MG63 (cell line): ENCODE data around the gene SESN2. TPM values are rescaled to one million over a fixed set of nuclear protein-coding genes. Genes with fewer than 3 reads are reported as not detected.

ENCODE experiments used
- DNase-seq: peaks from one replicate; pipeline ENCODE4 v3.0.0-alpha.2; 2020
- H3K27me3 ChIP-seq: fragments of 250-450 bp; sonication (Bioruptor Pico); 2 replicates; pipeline ENCODE4 v1.5.1; 2020; ENCODE audit warnings: mild to moderate bottlenecking, moderate library complexity
- H3K36me3 ChIP-seq: fragments of 250-450 bp; sonication (Bioruptor Pico); 2 replicates; pipeline ENCODE4 v1.5.1; 2020; ENCODE audit warnings: mild to moderate bottlenecking, moderate library complexity
- H3K4me3 ChIP-seq: fragments of 250-450 bp; sonication (Bioruptor Pico); 2 replicates; pipeline ENCODE4 v1.5.1; 2020; ENCODE audit warnings: mild to moderate bottlenecking, moderate library complexity
- H3K9me3 ChIP-seq: fragments of 250-450 bp; sonication (Bioruptor Pico); 2 replicates; pipeline ENCODE4 v1.5.1; 2020; ENCODE audit warnings: mild to moderate bottlenecking, moderate library complexity
- total RNA-seq: library from RNA; depleted of rRNA; stranded (reverse); fragments of >200 nt; shearing (Covaris generic); gene quantifications from 2 replicates; pipeline ENCODE4 v1.2.3, GENCODE V29; 2014; ENCODE audit warnings: low replicate concordance

The SESN2 gene
- total RNA-seq, 1 experiment from 2014 or later, result 19.0 TPM

GRCh38 chr1:28272215-28272852, 13.0 kb downstream of the SESN2 start:
- Histone ChIP-seq H3K4me3 (no peak overlapping the region), H3K36me3 (peaks cover 61% of the 10 kb centered on the region), H3K9me3 (no peaks in the 10 kb centered on the region), H3K27me3 (no peaks in the 10 kb centered on the region)
- no peak for DNase-seq

DNA sequence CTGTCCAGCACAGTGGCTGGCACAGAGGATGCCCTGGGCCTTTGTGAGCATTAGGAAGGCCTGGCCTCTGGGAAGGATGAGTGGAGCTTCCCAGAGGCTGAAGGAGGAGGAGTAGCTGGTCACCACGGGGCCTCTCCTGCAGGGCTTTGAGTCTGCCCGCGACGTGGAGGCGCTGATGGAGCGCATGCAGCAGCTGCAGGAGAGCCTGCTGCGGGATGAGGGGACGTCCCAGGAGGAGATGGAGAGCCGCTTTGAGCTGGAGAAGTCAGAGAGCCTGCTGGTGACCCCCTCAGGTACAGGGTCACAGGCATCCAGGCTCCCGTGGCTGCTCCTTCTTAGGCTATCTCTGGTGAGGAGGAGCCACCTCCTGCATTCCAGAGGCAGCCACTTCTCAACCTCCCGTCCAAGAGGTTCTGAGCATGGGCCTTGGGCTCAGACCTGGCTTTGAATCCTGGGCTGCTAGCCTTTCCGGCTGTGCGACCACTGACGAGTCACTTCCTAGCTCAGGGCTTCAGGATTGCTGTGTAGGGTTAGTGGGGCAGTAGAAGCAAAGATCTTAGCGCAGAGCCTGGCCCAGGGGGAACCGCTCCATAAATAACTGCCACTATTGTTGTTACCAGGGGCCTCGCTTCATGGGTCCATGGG, 14.0 kb downstream of the SESN2 start:
- H3K27me3 ChIP-seq, result no peaks in the 10 kb centered on the region
- DNase-seq, result peak; percentile 38
- H3K4me3 ChIP-seq, result no peak overlapping the region
- no peaks in the 10 kb centered on the region for H3K9me3 ChIP-seq
- H3K36me3 ChIP-seq, result peaks cover 70% of the 10 kb centered on the region

DNA sequence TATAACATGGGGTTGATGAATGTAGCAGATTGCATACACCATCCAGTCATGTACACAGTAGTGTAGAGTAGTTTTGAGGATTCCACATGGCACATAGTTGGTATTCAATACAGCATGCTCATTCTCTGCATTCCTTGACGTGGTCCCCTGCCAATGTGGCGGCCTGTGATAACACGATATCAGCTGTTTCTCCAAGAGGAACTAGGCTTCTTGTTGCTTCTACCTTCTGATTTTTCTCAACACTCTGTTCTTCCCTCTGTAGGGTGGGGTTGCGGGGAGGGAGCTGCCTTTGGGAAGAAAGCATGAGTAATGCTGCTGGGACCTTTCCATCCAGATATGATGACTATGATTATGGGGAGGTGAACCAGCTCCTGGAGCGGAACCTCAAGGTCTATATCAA, 19.4 kb downstream of the SESN2 start:
- Histone ChIP-seq H3K36me3 (peaks cover 71% of the 10 kb centered on the region), H3K27me3 (no peaks in the 10 kb centered on the region), H3K4me3 (no peak overlapping the region), H3K9me3 (no peaks in the 10 kb centered on the region)
- DNase-seq, result no peak

DNA sequence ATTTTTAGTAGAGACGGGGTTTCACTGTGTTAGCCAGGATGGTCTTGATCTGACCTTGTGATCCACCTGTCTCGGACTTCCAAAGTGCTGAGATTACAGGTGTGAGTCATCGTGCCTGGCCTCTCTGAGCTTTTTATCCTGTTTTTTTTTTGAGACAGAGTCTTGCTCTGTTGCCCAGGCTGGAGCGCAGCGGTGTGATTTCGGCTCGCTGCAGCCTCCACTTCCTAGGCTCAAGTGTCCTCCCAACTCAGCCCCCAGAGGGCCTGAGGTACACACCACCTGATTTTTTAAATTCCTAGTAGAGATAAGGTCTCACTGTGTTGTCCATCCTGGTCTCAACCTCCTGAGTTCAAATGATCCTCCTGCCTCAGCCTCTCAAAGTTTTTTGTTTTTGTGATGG, 20.4 kb downstream of the SESN2 start:
- no peak overlapping the region for H3K4me3 ChIP-seq
- H3K9me3 ChIP-seq, result no peaks in the 10 kb centered on the region
- DNase-seq, result no peak
- H3K27me3 ChIP-seq, result no peaks in the 10 kb centered on the region
- peaks cover 62% of the 10 kb centered on the region for H3K36me3 ChIP-seq

GRCh38 chr1:28280501-28280900, 21.2 kb downstream of the SESN2 start:
- Histone ChIP-seq H3K9me3 (no peaks in the 10 kb centered on the region), H3K4me3 (no peak overlapping the region), H3K36me3 (peaks cover 58% of the 10 kb centered on the region), H3K27me3 (no peaks in the 10 kb centered on the region)
- no peak for DNase-seq

DNA sequence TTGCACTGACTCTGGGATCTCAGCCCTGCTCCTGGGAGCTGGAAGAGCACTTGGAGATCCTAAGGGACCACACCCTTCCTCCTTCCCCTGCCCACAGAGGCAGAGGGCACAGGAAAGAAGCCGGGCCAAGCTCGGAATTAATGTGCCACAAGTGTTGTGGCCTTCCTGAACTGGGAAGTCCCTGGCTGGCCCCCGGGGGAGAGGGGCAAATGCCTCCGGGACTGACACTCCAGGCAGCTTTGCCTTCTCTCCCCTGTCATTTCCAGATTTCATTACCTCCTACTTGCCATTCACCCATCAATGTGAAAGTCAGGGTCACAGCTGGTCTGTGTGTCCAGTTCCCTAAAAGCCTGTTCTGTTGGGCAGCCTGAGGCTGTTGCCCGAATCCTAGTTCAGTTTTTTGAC, 21.7 kb downstream of the SESN2 start:
- Histone ChIP-seq H3K4me3 (no peak overlapping the region), H3K36me3 (peaks cover 58% of the 10 kb centered on the region), H3K27me3 (no peaks in the 10 kb centered on the region), H3K9me3 (no peaks in the 10 kb centered on the region)
- no peak for DNase-seq

GRCh38 chr1:28281608-28282425, 22.5 kb downstream of the SESN2 start:
- no peaks in the 10 kb centered on the region for H3K27me3 ChIP-seq
- H3K9me3 ChIP-seq, result no peaks in the 10 kb centered on the region

DNA sequence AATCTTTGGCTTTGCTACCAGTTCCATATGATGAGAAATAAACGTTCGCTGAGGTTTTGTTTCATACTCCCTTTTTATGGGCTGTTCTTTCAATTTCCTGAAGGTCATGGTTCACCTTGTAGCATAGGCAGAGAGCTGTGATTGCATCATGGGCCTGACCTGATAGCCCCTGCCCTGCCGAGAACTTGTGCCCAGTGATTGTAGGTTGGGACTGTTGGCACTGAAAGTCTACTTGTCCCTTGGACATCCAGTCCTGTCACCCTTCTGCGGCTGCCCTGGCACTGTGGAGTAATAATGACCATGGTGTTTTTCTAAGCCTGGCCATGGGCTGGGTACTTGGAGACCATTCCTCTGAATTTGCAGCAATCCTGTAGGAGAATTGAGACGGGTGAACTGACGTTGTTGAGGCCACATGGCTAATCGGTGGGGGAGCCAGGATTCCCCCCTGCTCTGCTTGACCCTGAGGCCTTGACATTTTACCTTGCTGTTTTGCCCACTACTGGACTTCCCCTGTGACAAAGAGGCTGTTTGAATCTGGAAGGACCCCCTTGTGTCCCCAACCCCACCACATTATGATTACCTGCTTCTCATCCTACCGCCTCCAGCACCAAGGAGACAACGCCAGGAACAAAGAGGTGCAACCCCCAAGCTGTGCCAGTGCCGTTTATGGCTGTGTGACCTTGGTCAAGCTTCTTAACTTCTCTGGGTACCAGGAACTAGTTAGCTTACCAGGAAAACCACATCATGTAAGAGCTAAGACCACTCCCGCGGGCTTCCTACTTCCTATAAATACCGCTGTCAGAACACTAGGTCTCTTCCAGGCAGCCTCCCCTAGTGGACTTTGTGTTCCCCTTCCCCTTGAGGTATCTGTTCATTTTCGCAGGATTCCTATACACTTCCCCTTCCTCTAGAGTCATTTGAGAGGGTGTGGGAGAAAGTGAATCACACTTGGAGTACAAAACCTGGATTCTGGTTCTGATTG, 23.4 kb downstream of the SESN2 start:
- DNase-seq, result no peak
- Histone ChIP-seq H3K4me3 (no peak overlapping the region), H3K9me3 (no peaks in the 10 kb centered on the region), H3K27me3 (no peaks in the 10 kb centered on the region), H3K36me3 (peaks cover 52% of the 10 kb centered on the region)

More at GRCh38 chr1:28281608-28282425, 22.5 kb downstream of the SESN2 start:
- DNase-seq, result no peak
- Histone ChIP-seq H3K4me3 (no peak overlapping the region), H3K36me3 (peaks cover 56% of the 10 kb centered on the region)

GRCh38 chr1:28286111-28286510, 26.8 kb downstream of the SESN2 start:
- Histone ChIP-seq H3K4me3 (no peak overlapping the region), H3K9me3 (no peaks in the 10 kb centered on the region), H3K36me3 (peaks cover 21% of the 10 kb centered on the region), H3K27me3 (no peaks in the 10 kb centered on the region)
- DNase-seq, result no peak

DNA sequence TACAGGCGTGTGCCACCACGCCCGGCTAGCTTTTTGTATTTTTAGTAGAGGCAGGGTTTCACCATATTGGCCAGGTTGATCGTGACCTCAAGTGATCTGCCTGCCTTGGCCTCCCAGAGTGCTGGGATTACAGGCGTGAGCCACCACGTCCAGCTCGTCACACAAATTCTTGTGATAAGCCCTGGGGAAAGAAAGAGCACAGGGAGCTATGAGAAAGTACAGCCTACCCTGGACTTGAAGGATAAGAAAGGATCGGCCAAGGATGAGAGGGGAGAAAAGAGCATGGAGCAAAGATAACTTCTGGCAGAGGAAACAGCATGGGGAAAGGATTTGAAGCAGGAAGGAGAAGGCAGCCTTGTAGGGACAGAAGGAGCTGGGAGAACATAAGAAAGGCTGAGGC, 29.2 kb downstream of the SESN2 start:
- no peak overlapping the region for H3K4me3 ChIP-seq
- no peaks in the 10 kb centered on the region for H3K9me3 ChIP-seq
- DNase-seq, result no peak
- H3K36me3 ChIP-seq, result no peaks in the 10 kb centered on the region
- no peaks in the 10 kb centered on the region for H3K27me3 ChIP-seq

GRCh38 chr1:28290851-28291250, 31.5 kb downstream of the SESN2 start:
- Histone ChIP-seq H3K27me3 (no peaks in the 10 kb centered on the region), H3K36me3 (no peaks in the 10 kb centered on the region), H3K4me3 (no peak overlapping the region), H3K9me3 (no peaks in the 10 kb centered on the region)
- no peak for DNase-seq

DNA sequence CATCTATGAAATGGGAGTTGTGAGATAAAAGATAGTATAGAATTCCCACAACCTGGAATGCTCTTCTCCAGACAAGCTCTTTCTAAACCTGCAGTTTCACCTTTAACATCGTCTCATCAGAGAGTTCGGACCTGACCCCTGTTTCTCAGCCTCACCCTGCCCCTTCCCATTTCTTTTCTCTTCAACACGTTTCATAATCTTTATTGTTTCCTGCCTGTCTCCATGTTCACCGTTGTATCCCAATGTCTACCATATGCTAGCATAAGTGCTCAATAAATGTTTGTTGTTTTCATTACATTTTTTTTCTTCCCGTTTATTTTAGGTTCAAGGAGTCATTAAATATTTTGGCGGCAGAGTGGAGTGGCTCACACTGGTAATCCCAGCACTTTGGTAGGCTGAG, 32.4 kb downstream of the SESN2 start:
- no peak for DNase-seq
- no peaks in the 10 kb centered on the region for H3K36me3 ChIP-seq
- H3K9me3 ChIP-seq, result no peaks in the 10 kb centered on the region
- no peak overlapping the region for H3K4me3 ChIP-seq
- H3K27me3 ChIP-seq, result no peaks in the 10 kb centered on the region

- DNase-seq, result no peak
- no peaks in the 10 kb centered on the region for H3K9me3 ChIP-seq
- H3K36me3 ChIP-seq, result no peaks in the 10 kb centered on the region
- no peak overlapping the region for H3K4me3 ChIP-seq
- H3K27me3 ChIP-seq, result no peaks in the 10 kb centered on the region
These were observed 36.6 kb downstream of the SESN2 start for GRCh38 chr1:28295936-28296335.

GRCh38 chr1:28296401-28297261, 37.3 kb downstream of the SESN2 start:
- H3K9me3 ChIP-seq, result no peaks in the 10 kb centered on the region
- H3K4me3 ChIP-seq, result no peak overlapping the region
- DNase-seq, result no peak

DNA sequence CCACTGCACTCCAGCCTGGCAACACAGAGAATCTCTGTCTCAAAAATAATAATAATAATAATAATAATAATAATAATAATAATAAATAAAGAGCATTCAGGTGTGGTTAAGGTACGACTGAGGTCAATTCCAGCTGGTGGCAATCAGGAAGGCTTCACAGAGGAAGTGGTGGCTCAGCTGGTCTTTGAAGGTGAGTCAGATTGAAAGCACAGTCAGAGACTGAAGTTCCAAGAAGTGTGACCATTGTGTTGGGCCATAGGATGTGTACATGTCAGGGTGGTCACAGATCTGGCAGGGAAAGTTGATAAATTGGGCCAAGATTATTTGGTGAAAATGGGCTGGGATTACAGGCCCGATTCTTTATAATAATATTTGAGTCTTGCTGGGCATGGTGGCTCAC, 38.5 kb downstream of the SESN2 start:
- Histone ChIP-seq H3K9me3 (no peaks in the 10 kb centered on the region), H3K36me3 (no peaks in the 10 kb centered on the region), H3K4me3 (no peak overlapping the region), H3K27me3 (no peaks in the 10 kb centered on the region)
- DNase-seq, result no peak

More at GRCh38 chr1:28296401-28297261, 37.3 kb downstream of the SESN2 start:
- H3K27me3 ChIP-seq, result no peaks in the 10 kb centered on the region
- H3K36me3 ChIP-seq, result no peaks in the 10 kb centered on the region

- Histone ChIP-seq H3K27me3 (no peaks in the 10 kb centered on the region), H3K9me3 (no peaks in the 10 kb centered on the region), H3K4me3 (no peak overlapping the region), H3K36me3 (no peaks in the 10 kb centered on the region)
- DNase-seq, result no peak
These were observed 39.1 kb downstream of the SESN2 start for GRCh38 chr1:28298438-28298837.
